ENCODE results near the gene MCAT. TPM values are rescaled to one million over a fixed set of nuclear protein-coding genes. Genes with fewer than 3 reads are reported as not detected.
"Not testable (repeated sequence)": the region's sequence is repeated elsewhere in the genome, so short reads cannot be mapped to it uniquely, and the experiment has no call there.

MCAT gene
- total RNA-seq, 2 donors from 2014 or later = 15.2 to 19.7 TPM

DNA sequence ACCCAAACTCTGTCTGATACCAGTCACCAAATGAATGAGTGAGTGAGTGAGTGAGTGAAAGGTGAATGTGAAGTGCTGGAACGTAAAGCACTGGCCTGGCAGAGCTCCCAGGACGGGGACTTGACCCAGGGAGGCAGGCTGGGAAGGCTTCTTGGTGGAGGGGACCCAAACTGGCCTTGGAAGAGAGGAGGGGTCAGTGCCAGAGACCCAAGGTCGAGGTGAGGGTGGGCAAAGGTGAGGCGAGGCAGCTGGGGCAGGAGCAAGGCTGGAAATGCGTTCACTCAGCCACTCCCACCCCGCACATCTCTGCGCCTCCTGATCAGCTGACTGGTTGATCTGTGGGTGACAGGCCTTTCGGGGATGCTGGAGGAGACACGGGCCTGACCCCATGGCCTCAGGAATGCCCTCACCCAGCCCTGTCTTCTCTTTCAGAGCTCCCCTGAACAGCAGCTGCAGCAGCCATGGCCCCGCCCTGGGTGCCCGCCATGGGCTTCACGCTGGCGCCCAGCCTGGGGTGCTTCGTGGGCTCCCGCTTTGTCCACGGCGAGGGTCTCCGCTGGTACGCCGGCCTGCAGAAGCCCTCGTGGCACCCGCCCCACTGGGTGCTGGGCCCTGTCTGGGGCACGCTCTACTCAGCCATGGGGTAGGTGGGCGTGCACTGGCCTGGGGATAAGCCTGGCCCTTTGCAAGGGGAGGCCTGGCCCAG is 15.7 kb upstream of the MCAT start:
- no peak for DNase-seq
- intact Hi-C loops (cut with DNase I, micrococcal nuclease) = no loop called here
- peak; percentile 11 for ATAC-seq

DNA sequence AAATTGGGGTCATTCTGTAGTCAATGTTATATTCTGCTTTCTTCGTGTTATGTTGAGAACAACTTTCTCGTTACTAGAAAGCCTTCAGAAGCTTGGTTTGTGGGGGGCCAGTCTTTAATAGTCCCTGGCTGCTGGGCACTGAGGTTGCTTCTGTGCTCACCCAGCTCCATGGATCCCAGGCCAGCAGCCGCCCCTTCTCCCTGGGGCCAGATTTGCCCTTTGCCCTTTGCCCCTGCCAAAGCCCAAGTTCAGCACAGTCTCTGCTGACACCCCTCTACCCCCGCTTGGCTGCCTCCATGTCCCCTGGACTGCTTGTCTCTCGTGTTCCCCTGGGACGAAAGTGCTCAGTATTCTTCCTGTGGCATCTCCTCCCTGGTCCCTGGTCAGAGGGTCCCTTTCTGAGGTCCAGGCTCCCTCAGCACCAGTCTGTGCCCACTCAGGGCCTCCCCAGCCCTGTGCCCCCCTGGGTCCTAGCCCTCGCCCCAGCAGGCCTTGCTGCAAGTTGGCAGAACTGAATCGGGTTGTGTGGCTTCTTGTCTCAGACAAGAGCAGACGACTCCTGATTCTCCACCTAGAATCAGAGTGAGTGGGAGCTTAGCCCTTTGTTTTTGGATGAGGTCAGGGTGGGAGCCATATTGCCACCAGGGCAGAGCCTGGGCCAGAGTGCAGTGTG is 14.8 kb upstream of the MCAT start:
- intact Hi-C loops (cut with DNase I, micrococcal nuclease) = no loop called here
- DNase-seq (no peak), ATAC-seq (no peak)

DNA sequence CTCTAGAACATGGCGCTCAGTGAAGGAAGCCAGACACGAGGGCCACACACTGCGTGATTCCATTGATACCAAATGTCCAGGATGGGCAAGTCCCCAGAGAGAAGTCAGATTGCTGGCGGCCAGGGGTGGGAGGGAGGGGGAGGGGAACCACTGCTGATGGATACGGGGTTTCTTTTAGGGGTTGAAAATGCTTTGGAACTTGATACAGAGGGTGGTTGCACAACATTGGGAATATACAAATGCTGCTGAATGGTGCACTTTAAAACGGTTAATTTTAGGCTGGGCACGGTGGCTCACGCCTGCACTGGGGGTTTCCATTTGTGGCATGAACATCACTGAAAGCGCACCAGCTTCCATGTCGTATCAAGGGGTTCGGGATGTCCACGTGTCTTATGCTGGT is 13.2 kb upstream of the MCAT start:
- intact Hi-C loops (cut with DNase I, micrococcal nuclease) = no loop called here
- DNase-seq (no peak), ATAC-seq (no peak)

DNA sequence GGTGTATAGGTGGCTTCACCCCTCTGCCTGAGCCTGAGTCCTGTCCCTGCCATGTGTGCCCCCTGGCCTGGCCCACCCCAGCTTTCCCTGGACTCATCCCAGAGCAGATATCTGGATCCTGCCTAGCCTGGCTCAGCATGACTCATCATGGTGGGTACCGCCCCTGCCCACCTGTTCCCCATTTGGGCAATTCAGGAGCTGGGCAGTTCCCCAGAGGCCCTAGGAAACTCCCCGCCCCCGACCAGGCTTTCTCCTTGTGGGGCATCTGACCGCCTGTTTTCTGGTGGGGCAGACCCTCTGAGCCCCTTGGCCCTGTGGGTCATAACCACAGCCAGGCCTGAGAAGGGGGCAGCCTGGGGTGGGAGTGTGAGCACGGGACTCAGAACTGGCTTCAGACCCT is 12.6 kb upstream of the MCAT start:
- no peak for ATAC-seq
- intact Hi-C loops (cut with DNase I, micrococcal nuclease) = no loop called here
- DNase-seq = no peak

DNA sequence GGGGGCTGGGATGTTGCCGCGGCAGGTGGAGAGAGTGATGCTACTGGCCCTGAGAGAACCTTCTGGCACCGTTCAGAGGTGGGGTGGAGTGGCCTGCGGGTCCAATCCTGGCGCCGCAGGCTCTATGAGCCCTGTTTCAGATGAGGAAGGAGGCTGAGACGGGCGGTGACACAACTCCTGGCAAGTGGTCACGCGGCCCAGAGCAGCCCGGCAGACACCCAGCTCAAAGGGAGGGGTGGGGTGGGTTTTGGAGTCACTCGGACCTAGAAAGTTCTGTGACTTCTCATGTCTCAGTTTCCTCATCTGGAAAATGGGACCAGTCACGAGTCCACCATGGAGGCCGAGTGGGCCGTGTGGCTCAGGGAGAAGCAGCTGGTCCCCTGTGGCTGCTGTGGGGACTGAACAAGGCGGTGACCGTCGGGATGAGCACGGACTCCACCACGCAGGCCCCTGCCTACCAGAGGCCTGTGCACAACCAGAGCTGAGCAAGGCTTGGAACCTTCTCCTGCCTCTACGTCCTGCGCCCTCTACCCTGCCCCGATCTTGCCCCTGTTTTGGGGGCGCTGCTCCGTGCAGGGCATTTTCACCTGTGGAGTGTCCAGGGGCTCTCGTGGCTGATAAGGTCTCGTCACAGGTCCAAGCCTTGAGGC is 11.8 kb upstream of the MCAT start:
- ATAC-seq (no peak), DNase-seq (no peak)
- intact Hi-C loops (cut with DNase I, micrococcal nuclease) = no loop called here

DNA sequence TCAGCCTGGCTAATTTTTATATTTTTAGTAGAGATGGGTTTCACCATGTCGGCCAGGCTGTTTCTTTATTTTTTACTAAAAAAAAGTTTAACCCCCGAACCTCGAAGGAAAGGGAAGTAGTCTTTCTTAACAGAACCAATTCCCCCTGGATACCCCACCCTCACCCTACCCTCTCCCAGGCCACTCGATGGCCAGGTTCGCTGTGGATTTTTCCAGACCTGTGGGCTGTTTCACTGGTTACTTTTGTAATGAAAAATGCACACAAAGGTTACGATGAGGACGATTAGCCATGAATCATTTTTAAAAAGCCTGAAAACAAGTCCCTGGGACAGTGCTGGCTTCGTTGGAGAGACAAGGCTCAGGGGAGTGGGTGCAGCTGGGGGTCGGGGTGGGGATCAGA is 10.7 kb upstream of the MCAT start:
- DNase-seq (no peak), ATAC-seq (no peak)
- intact Hi-C loops (cut with DNase I, micrococcal nuclease) = no loop called here

DNA sequence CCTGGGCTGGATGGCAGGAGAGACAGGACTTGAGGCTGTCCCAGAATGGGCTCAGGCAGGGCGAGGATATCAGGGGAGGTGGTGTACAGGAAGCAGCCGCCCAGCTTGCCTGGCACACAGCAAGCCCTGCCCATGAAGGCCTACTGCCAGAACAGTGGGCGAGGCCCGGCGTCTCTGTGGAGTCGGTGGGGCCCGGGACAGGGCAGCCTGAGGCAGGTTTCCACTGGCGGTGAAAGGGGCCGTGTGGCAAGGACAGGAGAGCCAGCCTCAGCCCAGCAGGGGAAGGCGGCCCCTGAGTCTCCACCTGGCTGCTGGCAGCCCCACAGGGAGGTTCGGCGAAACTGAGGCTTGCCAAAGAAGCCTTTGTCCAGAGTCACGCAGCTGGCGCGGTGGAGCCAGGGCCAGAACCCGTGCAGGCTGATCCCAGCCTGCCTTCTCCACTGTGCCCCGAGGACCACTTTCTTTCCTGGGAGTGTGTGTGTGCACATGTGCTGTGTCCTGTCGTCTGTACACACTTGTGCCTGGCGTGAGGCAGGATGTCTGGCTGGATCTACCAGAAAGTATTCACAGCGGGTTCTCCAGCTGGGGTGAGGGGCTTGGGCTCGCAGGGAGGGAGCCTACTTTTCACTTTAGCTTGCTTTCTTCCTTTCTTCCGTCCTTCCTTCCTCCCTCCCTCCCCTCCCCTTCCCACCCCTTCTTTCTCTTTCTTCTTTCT is 9.3 kb upstream of the MCAT start:
- intact Hi-C loops (cut with DNase I, micrococcal nuclease) = no loop called here
- DNase-seq (peak; percentile 88), ATAC-seq (peak; percentile 81)

DNA sequence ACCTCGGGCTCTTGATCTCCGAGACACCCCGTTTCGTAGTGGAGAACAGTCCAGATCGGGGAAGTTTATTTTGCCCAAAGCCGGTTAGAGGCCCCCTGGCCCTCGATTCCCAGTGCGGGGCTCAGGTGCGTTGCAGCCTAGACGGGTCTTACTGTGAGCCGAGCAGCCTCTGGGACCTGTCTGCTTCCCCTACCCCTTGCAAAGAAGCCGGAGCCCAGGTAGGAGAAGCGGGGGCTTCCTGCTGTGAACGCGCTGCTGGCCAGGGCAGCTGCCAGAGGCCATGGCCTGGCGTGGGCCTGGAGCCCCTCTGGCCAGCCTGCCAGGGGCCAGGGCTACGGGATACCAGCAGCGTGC is 8.8 kb upstream of the MCAT start:
- DNase-seq (peak in 1 of 2 donors; percentile 30), ATAC-seq (peak; percentile 4)
- intact Hi-C loops (cut with DNase I, micrococcal nuclease) = no loop called here

DNA sequence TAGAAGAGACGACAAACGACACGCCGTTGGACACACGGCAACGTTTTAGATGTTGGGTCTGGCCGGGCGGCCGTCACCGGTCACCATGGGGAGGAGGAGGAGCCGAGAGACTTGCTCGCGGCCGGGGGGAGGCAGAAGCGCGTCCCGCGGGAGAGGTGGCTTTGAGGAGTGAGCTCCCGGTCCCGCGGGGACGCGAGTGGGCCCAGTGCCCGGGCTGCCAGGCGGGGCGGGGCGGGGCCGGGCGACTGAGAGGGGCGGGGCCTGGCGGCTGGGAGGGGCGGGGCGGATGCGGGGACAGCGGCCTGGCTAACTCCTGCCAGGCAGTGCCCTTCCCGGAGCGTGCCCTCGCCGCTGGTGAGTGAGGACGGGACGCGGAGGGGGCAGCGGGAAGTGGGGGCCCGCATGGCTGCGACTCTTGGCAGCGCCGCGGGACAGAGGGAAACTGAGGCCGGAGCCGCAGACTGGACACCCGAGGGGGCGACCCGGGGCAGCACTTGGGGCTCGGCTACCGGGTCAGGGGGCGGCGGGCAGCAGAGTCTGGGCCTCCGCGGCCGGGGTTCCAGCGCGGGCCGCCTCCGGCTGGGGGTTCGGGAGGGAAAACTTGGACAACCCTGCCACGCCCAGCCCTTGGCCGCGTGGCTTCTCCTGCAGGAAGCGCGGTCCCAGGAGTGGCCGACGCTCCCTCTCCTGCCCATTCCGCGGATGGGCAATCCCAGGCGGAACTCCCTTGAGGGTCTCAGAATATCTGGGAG is 8.2 kb upstream of the MCAT start, which contains the start of gene TSPO:
TSS of gene TSPO (plus strand) at position 309 of the 752 bp plus-strand sequence. CDS start 7,680 bp downstream, outside the sequence.
- DNase-seq (peak; percentile 72 to 85), ATAC-seq (peak; percentile 75)
- intact Hi-C loops (cut with DNase I, micrococcal nuclease) = no loop called here

DNA sequence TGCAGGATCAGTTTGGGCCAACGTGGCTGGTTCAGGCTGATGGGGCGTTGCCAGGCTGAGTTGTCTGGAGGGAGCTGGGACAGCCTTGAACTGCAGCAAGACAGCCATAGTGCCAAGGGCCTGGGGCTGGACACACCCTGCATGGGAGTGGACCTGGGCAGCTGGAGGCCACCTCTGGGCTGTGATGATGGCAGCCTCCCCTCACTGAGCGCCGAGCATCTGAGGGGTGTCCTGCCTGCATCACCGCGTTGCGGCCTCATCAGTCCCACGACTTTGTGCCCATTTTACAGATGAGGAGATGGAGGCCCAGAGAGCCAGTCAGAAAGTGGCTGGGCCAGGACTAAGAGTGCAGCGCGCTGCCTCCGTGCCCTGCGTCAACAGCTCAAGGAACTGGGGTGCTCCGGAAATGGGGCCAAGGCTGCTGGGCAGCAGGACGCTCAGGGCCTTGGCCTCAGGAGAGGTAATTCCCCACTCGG is 7.6 kb upstream of the MCAT start:
- intact Hi-C loops (cut with DNase I, micrococcal nuclease) = no loop called here
- ATAC-seq (no peak), DNase-seq (peak in 1 of 2 donors; percentile 44)

DNA sequence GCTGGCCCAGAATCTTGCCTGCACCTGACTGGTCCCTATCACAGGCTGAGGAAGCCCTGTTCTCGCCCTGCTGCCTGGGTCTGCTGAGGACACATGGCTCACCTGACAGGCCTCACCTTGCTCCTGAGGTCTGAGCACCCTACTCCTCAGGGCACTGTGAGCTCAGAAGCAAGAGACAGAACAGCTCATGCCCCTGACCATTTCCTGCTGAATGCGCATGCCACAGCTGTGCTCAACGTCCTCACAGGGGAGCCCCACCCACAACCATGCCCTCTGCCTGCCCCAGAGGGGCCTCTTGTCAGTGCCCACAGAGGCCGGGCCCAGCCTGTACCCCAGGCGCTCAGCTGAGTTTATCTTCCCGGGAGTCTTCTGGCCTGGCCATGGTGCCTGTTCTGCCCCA is 5.4 kb upstream of the MCAT start:
- intact Hi-C loops (cut with DNase I, micrococcal nuclease) = no loop called here

DNA sequence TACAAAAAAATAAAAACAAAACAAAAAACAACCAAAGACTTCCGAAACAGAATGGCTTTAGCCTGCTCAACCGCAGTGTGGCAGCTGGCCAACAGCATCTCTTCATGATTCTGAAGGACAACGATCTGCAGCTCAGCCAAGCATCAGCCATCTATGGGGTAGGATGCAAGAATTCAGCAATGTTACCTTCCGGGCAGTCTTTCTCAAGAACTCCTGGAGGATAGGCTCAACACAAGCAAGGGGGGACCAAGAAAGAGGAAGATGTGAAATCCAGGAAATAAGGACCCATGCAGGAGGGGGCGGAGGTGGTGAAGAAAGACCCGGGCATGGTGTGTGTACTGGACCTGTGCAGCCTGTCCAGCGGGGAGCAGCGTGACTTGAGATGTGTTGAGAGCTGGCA is 4.6 kb upstream of the MCAT start:
- DNase-seq = no peak

More for the DNA sequence above, 5.4 kb upstream of the MCAT start:
- DNase-seq (no peak), ATAC-seq (peak; percentile 16)

DNA sequence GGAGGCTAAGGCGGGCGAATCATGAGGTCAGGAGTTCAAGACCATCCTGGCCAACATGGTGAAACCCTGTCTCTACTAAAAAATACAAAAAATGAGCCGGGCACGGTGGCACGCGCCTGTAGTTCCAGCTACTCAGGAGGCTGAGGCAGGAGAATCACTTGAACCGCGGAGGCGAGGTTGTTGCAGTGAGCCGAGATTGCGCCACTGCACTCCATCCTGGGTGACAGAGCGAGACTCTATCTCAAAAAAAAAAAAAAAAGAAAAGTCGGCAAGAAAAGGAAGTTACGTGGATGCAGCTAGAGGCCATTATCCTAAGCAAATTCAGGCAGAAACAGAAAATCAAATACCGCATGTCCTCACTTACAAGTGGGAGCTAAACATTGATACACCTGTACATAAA is 3.1 kb upstream of the MCAT start:
- DNase-seq; intact Hi-C loops (cut with DNase I, micrococcal nuclease); ATAC-seq: not testable (repeated sequence)

More for the DNA sequence above, 4.6 kb upstream of the MCAT start:
- intact Hi-C loops (cut with DNase I, micrococcal nuclease) = no loop called here
- no peak for ATAC-seq

DNA sequence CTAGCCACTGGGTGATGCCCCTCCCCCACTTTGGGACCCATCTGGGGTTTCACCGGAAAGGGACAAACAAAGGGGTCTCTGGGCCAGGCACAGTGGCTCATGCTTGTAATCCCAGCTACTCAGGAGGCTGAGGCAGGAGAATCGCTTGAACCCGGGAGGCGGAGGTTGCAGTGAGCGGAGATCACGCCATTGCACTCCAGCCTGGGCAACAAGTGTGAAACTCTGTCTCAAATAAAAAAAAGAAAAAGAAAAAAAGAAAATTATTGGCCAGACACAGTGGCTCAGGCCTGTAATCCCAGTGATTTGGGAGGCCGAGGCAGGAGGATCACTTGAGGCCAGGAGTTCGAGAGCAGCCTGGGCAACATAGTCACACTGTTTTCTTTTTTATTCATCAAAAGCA is 2.2 kb upstream of the MCAT start:
- intact Hi-C loops (cut with DNase I, micrococcal nuclease); ATAC-seq; DNase-seq: not testable (repeated sequence)

DNA sequence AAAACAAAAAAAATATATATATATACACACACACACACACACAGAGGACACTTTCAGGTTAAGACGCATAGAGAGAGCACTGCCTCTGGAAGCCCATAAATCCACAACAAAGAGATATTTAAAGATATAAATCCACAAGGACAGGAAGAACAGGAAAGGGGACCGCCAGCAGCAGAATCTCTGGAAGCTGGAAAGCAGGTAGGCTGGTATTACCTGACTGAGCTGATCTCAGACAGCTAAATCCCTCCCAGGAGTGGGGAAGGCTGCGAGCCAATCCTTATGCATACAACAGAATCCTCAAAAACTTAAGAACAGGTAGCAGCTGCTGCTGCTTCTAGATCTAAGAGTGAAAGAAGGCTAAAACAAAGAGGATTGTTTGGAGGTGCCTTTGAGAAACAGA is 1.8 kb upstream of the MCAT start:
- DNase-seq = no peak
- ATAC-seq = no peak
- intact Hi-C loops (cut with DNase I, micrococcal nuclease) = no loop called here

DNA sequence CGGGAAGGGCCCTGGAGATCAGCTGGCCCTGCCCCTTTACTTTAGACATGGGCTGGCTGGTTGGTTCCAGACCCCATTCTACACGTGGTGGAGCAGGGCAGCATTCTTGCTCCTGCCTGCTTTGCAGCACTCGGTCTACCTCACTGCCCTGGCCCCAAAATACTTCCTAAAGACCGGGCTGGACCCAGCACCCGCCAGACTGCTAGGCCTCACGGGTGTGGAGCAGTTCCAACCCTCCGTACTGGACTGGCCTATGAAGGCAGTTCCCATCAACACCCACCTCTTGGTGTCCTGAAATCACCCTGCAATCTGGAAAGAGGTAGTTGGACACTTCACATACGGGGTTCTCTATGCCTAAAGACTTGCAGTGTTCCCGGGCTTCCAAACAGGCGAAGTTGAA is 6.4 kb downstream of the MCAT start:
- intact Hi-C loops (cut with DNase I, micrococcal nuclease) = no loop called here
- no peak for DNase-seq
- ATAC-seq = no peak

DNA sequence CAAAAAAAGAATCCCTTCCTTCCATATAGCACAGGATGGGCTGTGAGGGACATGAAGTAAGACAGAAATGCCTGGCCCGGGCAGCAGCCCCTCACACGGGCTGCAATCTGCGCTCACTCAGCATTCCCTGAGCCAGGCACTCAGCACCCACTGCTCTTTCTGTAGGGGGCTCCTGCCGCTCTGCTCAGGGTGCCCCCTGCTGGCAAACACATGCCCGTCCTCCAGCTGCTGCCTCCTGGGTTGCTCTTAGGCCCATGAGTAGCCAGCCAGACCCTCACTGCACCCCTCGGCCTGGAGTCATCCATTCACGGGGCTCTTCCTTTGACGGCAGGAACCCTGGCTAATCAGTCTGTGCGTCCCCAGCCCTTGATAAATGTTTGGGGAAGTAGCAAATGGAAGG is 6.9 kb downstream of the MCAT start:
- peak; percentile 56 for ATAC-seq
- peak in 1 of 2 donors; percentile 62 for DNase-seq
- intact Hi-C loops (cut with DNase I, micrococcal nuclease) = no loop called here

DNA sequence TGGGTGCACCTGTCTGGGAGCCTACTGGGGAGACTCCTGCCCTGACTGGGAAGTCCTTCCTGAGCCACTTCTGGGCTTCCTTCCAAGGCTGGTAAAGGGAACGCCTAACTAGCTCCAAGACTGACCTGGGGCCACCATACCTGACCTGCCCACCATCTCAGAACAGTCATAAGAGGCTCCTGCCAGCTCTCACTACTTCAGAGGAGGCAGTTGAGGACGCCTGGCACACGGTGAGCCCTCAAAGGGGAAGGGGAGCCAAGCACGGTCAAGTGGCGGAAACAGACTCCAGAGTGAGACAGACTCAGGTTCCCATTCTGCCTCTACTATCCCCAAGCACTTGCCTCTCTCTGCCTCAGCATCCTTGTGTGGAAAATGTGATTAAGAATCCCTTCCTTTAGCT is 7.6 kb downstream of the MCAT start:
- ATAC-seq = peak; percentile 58

DNA sequence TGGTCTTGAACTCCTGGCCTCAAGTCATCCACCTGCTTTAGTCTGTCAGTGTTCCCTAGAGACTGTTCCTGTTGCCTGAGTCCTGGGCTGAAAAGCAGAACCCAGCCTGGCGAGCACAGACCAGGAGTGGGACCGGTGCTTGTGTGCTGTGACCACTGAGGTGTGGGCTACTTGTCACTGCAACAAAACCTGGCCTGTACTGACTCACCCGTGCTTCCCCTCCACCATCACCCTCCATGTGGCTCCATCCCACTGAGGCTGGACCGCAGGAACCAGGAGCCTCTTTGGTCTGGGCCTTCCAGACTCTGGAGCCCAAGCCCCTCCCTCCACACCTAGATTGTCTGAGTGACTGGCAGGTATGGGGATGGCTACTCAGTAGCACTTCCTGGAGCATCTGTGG is 8.6 kb downstream of the MCAT start:
- ATAC-seq (peak; percentile 2), DNase-seq (no peak)
- intact Hi-C loops (cut with DNase I, micrococcal nuclease) = no loop called here

More for the DNA sequence above, 7.6 kb downstream of the MCAT start:
- intact Hi-C loops (cut with DNase I, micrococcal nuclease) = no loop called here
- no peak for DNase-seq

All from left colon (tissue), 2 donors.